Natural killer cell (primary cell): Measurements from ENCODE around the gene ENTPD5. TPM values are rescaled to one million over a fixed set of nuclear protein-coding genes. Genes with fewer than 3 reads are reported as not detected.

Experiments used
- ATAC-seq, 3 donors: fragments of 150-1000 bp in 2 of 3; fragments of 200-7000 bp in 1 of 3; cut with Tn5 transposase; 1 replicate in 1 of 3; 2 replicates in 2 of 3; pipeline ENCODE4 v1.10.0; 2021; ENCODE audit warnings: mild to moderate bottlenecking in 2 of 3, moderate library complexity in 2 of 3
- DNase-seq, 2 donors: peaks; one replicate each; pipeline versions ENCODE4 v3.0.0 to v3.0.0-alpha.2; 2013 to 2021; ENCODE audit warnings: mixed read lengths in 1 of 2
- H3K27ac ChIP-seq: one replicate; pipeline ENCODE4 v1.5.1; 2013; ENCODE audit warnings: mild to moderate bottlenecking, low read length
- H3K27me3 ChIP-seq: one replicate; pipeline ENCODE4 v1.6.1; 2013; ENCODE audit warnings: low read length; ENCODE audit not compliant: control insufficient read depth, insufficient read depth
- H3K36me3 ChIP-seq: one replicate; pipeline ENCODE4 v1.6.1; 2013; ENCODE audit warnings: low read length; ENCODE audit not compliant: control insufficient read depth, insufficient read depth
- H3K4me1 ChIP-seq: one replicate; pipeline ENCODE4 v1.6.1; 2013; ENCODE audit warnings: low read length; ENCODE audit not compliant: control insufficient read depth, insufficient read depth
- H3K4me3 ChIP-seq: one replicate; pipeline ENCODE4 v1.5.1; 2013; ENCODE audit warnings: low read length
- H3K9me3 ChIP-seq: one replicate; pipeline ENCODE4 v1.6.1; 2013; ENCODE audit warnings: low read length; ENCODE audit not compliant: control insufficient read depth, insufficient read depth
- H3K27ac Mint-ChIP-seq, 2 donors: one replicate each; pipeline ENCODE4 v1.8.0; 2022; ENCODE audit warnings: mild to moderate bottlenecking in 2 of 2, mixed read lengths in 2 of 2, moderate library complexity in 1 of 2
- H3K27me3 Mint-ChIP-seq, 2 donors: one replicate each; pipeline ENCODE4 v1.8.0; 2022; ENCODE audit warnings: low read depth in 2 of 2, mixed read lengths in 2 of 2
- H3K36me3 Mint-ChIP-seq: one replicate; pipeline ENCODE4 v1.8.0; 2022; ENCODE audit warnings: mixed read lengths
- H3K4me1 Mint-ChIP-seq, 2 donors: one replicate each; pipeline ENCODE4 v1.8.0; 2022; ENCODE audit warnings: mixed read lengths in 2 of 2
- H3K4me3 Mint-ChIP-seq: one replicate; pipeline ENCODE4 v1.8.0; 2022; ENCODE audit warnings: mild to moderate bottlenecking, moderate library complexity, mixed read lengths
- H3K9me3 Mint-ChIP-seq, 2 donors: one replicate each; pipeline ENCODE4 v1.8.0; 2022; ENCODE audit warnings: mixed read lengths in 2 of 2
- CTCF ChIP-seq: fragments of 200-600 bp; IDR thresholded peaks from one replicate; pipeline ENCODE4 v1.8.0; 2022; ENCODE audit warnings: antibody characterized with exemption
- WGBS: methylation state at CpG from one replicate; pipeline ENCODE4 v1.1.7; 2013; ENCODE audit warnings: missing lambda C conversion rate; ENCODE audit not compliant: insufficient coverage; 5-methylcytosine and 5-hydroxymethylcytosine counted together
- intact Hi-C: fragments of 100-400 bp; cut with micrococcal nuclease; formaldehyde crosslinking; loops from one replicate; pipeline ENCODE4 v1.14.2; 2022
- total RNA-seq, 4 donors: library from RNA; stranded (reverse); fragments of 120-200 nt in 1 of 4; gene quantifications; one replicate each; pipeline versions ENCODE4 v1.2.3 to v1.2.4, GENCODE V29; 2013 to 2022

ENTPD5 gene
- total RNA-seq, 3 donors from 2014 or later (not counting 1 experiment from before 2014, with no cell fraction given), result 8.6 to 15.7 (median 13.0) TPM

GRCh38 chr14:74045522-74045921, 26.4 kb upstream of the ENTPD5 start:
- Histone ChIP-seq H3K9me3 (no peaks in the 10 kb centered on the region), H3K27ac (no peak overlapping the region), H3K4me3 (no peak overlapping the region), H3K27me3 (no peaks in the 10 kb centered on the region), H3K4me1 (no peaks in the 10 kb centered on the region), H3K36me3 (no peaks in the 10 kb centered on the region)
- H3K9me3 Mint-ChIP-seq, result no peaks in the 10 kb centered on the region
- ATAC-seq, result no peak
- no peaks in the 10 kb centered on the region for H3K36me3 Mint-ChIP-seq
- no peak for TF ChIP-seq CTCF
- 100% methylated on average over 2 of the region's 4 CpGs for WGBS
- H3K4me3 Mint-ChIP-seq, result no peak overlapping the region
- no peaks in the 10 kb centered on the region for H3K27me3 Mint-ChIP-seq
- no peaks in the 10 kb centered on the region for H3K4me1 Mint-ChIP-seq
- intact Hi-C loops, result no loop called here
- no peak for DNase-seq
- H3K27ac Mint-ChIP-seq, result no peak overlapping the region

GRCh38 chr14:74042296-74042695, 23.2 kb upstream of the ENTPD5 start:
- DNase-seq (no peak), ATAC-seq (no peak)
- TF ChIP-seq CTCF, result no peak
- no peaks in the 10 kb centered on the region for H3K27me3 ChIP-seq
- no peaks in the 10 kb centered on the region for H3K27me3 Mint-ChIP-seq
- H3K9me3 Mint-ChIP-seq, result no peaks in the 10 kb centered on the region
- H3K27ac ChIP-seq, result no peak overlapping the region
- no peak overlapping the region for H3K4me3 ChIP-seq
- intact Hi-C loops, result no loop called here
- no peak overlapping the region for H3K27ac Mint-ChIP-seq
- H3K4me1 Mint-ChIP-seq, result peaks cover 0 to 4% of the 10 kb centered on the region in 2 donors
- no peak overlapping the region for H3K4me3 Mint-ChIP-seq
- no peaks in the 10 kb centered on the region for H3K36me3 ChIP-seq
- H3K36me3 Mint-ChIP-seq, result no peaks in the 10 kb centered on the region
- H3K9me3 ChIP-seq, result no peaks in the 10 kb centered on the region
- 67% methylated on average over 2 of the region's 2 CpGs for WGBS
- H3K4me1 ChIP-seq, result no peaks in the 10 kb centered on the region

- Histone ChIP-seq H3K4me3 (no peak overlapping the region), H3K4me1 (no peaks in the 10 kb centered on the region), H3K36me3 (no peaks in the 10 kb centered on the region), H3K27me3 (no peaks in the 10 kb centered on the region), H3K9me3 (no peaks in the 10 kb centered on the region), H3K27ac (no peak overlapping the region)
- DNase-seq, result peak in 1 of 2 donors; percentile 70
- H3K27me3 Mint-ChIP-seq, result no peaks in the 10 kb centered on the region
- no peak overlapping the region for H3K27ac Mint-ChIP-seq
- no peak overlapping the region for H3K4me3 Mint-ChIP-seq
- H3K9me3 Mint-ChIP-seq, result no peaks in the 10 kb centered on the region
- peaks cover 0 to 4% of the 10 kb centered on the region in 2 donors for H3K4me1 Mint-ChIP-seq
- WGBS, result 21% methylated on average over 1 of the region's 3 CpGs
- no peaks in the 10 kb centered on the region for H3K36me3 Mint-ChIP-seq
- peak; percentile 87 for TF ChIP-seq CTCF
- ATAC-seq, result peak in 2 of 3 donors; percentile 48 to 49
- intact Hi-C loops, result no loop called here
These were observed 19.2 kb upstream of the ENTPD5 start for GRCh38 chr14:74038020-74038859.
